ENCODE data around the gene BRSK1.

Gene BRSK1

GRCh38 chr19:55254625-55254977, 29.2 kb upstream of the BRSK1 start:
- H3K4me1 ChIP-seq (ENCODE audit: control insufficient read depth, low read length) = peaks cover 56% of the 10 kb centered on the region
- no peaks in the 10 kb centered on the region for H3K9me2 ChIP-seq (replicated peaks; ENCODE audit: control insufficient read depth, low read length)
- peaks cover 29% of the 10 kb centered on the region for H3F3A ChIP-seq (ENCODE audit: control insufficient read depth, insufficient read depth)
- H3K79me2 ChIP-seq (ENCODE audit: control insufficient read depth, low read length) = peaks cover 92% of the 10 kb centered on the region
- H3K27ac ChIP-seq (ENCODE audit: low read depth, low read length) = peak overlapping the region; percentile 99
- H4K20me1 ChIP-seq (ENCODE audit: control insufficient read depth, insufficient read depth, low read depth, low read length) = peaks cover 23% of the 10 kb centered on the region; the same call in 1 of the 2 replicates
- H3K9me3 ChIP-seq (ENCODE audit: control insufficient read depth, insufficient read depth, low read length) = no peaks in the 10 kb centered on the region
- no peak for TF ChIP-seq EZH2phosphoT487 (IDR thresholded peaks at IDR 0.05; ENCODE audit: borderline replicate concordance, low read length)
- no peak for TF ChIP-seq CTCF (IDR thresholded peaks at IDR 0.05; ENCODE audit: low read depth, low read length, poor library complexity, severe bottlenecking)
- H3K4me2 ChIP-seq (ENCODE audit: low read length) = peak overlapping the region; percentile 99
- H3K27me3 ChIP-seq (ENCODE audit: control insufficient read depth, low read length) = no peaks in the 10 kb centered on the region
- peak overlapping the region; percentile 97 for H3K4me3 ChIP-seq (ENCODE audit: low read length)
- H3K36me3 ChIP-seq (ENCODE audit: control insufficient read depth, low read length) = peaks cover 81% of the 10 kb centered on the region

- H3K36me3 ChIP-seq (ENCODE audit: control insufficient read depth, low read length) = peaks cover 69% of the 10 kb centered on the region
- peaks cover 29% of the 10 kb centered on the region for H3F3A ChIP-seq (ENCODE audit: control insufficient read depth, insufficient read depth)
- H3K27ac ChIP-seq (ENCODE audit: low read depth, low read length) = peak overlapping the region; percentile 99
- peaks cover 80% of the 10 kb centered on the region for H3K79me2 ChIP-seq (ENCODE audit: control insufficient read depth, low read length)
- peaks cover 14% of the 10 kb centered on the region; the same call in 1 of the 2 replicates for H4K20me1 ChIP-seq (ENCODE audit: control insufficient read depth, insufficient read depth, low read depth, low read length)
- peak overlapping the region; percentile 99 for H3K4me2 ChIP-seq (ENCODE audit: low read length)
- H3K4me1 ChIP-seq (ENCODE audit: control insufficient read depth, low read length) = peaks cover 67% of the 10 kb centered on the region
- no peaks in the 10 kb centered on the region for H3K27me3 ChIP-seq (ENCODE audit: control insufficient read depth, low read length)
- no peaks in the 10 kb centered on the region for H3K9me2 ChIP-seq (replicated peaks; ENCODE audit: control insufficient read depth, low read length)
- TF ChIP-seq CTCF (IDR thresholded peaks at IDR 0.05; ENCODE audit: low read depth, low read length, poor library complexity, severe bottlenecking) (no peak), EZH2phosphoT487 (IDR thresholded peaks at IDR 0.05; ENCODE audit: borderline replicate concordance, low read length) (no peak)
- H3K4me3 ChIP-seq (ENCODE audit: low read length) = peak overlapping the region; percentile 97
- H3K9me3 ChIP-seq (ENCODE audit: control insufficient read depth, insufficient read depth, low read length) = no peaks in the 10 kb centered on the region
These were observed 28.0 kb upstream of the BRSK1 start for GRCh38 chr19:55255618-55256423.

- peaks cover 59% of the 10 kb centered on the region for H3K36me3 ChIP-seq (ENCODE audit: control insufficient read depth, low read length)
- peaks cover 6% of the 10 kb centered on the region; the same call in 1 of the 2 replicates for H4K20me1 ChIP-seq (ENCODE audit: control insufficient read depth, insufficient read depth, low read depth, low read length)
- peaks cover 58% of the 10 kb centered on the region for H3K4me1 ChIP-seq (ENCODE audit: control insufficient read depth, low read length)
- peak overlapping the region; percentile 97 for H3K4me3 ChIP-seq (ENCODE audit: low read length)
- H3K9me2 ChIP-seq (replicated peaks; ENCODE audit: control insufficient read depth, low read length) = no peaks in the 10 kb centered on the region
- TF ChIP-seq CTCF (IDR thresholded peaks at IDR 0.05; ENCODE audit: low read depth, low read length, poor library complexity, severe bottlenecking) (no peak), EZH2phosphoT487 (IDR thresholded peaks at IDR 0.05; ENCODE audit: borderline replicate concordance, low read length) (no peak)
- peaks cover 70% of the 10 kb centered on the region for H3K79me2 ChIP-seq (ENCODE audit: control insufficient read depth, low read length)
- H3K27me3 ChIP-seq (ENCODE audit: control insufficient read depth, low read length) = no peaks in the 10 kb centered on the region
- H3K27ac ChIP-seq (ENCODE audit: low read depth, low read length) = peak overlapping the region; percentile 99
- peak overlapping the region; percentile 99 for H3K4me2 ChIP-seq (ENCODE audit: low read length)
- peaks cover 29% of the 10 kb centered on the region for H3F3A ChIP-seq (ENCODE audit: control insufficient read depth, insufficient read depth)
- H3K9me3 ChIP-seq (ENCODE audit: control insufficient read depth, insufficient read depth, low read length) = no peaks in the 10 kb centered on the region
These were observed 27.0 kb upstream of the BRSK1 start for GRCh38 chr19:55256562-55257460.

Data from DOHH2 (cell line).